HL-60 (cell line): Measurements from ENCODE around the gene IRX4.

Experiments used
- DNase-seq, 2 experiments: peaks; one replicate each; pipeline ENCODE4 v3.0.0-alpha.2; 2010 to 2020; ENCODE audit warnings: low read depth in 1 of 2, low spot score in 1 of 2
- H3K27ac ChIP-seq: fragments of 250-450 bp; sonication (Bioruptor Pico); replicated peaks from 2 replicates; pipeline ENCODE4 v1.5.1; 2020; ENCODE audit warnings: mild to moderate bottlenecking, moderate library complexity
- H3K27me3 ChIP-seq: fragments of 250-450 bp; sonication (Bioruptor Pico); 2 replicates; pipeline ENCODE4 v1.5.1; 2021; ENCODE audit warnings: mild to moderate bottlenecking, moderate library complexity; ENCODE audit not compliant: insufficient read depth, poor library complexity, severe bottlenecking
- H3K4me3 ChIP-seq: replicated peaks from 2 replicates; pipeline ENCODE4 v1.5.1; 2011; ENCODE audit warnings: mild to moderate bottlenecking, control low read depth, low read length; ENCODE audit not compliant: insufficient read depth
- CTCF ChIP-seq: IDR thresholded peaks from one replicate; pipeline ENCODE4 v1.5.1; 2011; ENCODE audit warnings: low read length, control low read depth, inconsistent platforms; ENCODE audit not compliant: insufficient read depth
- GABPA ChIP-seq: IDR thresholded peaks from 2 replicates; pipeline ENCODE4 v1.6.1; 2012; ENCODE audit warnings: low read depth
- POLR2AphosphoS5 ChIP-seq: IDR thresholded peaks from 2 replicates; pipeline ENCODE4 v1.6.1; 2012; ENCODE audit warnings: low read depth
- REST ChIP-seq: IDR thresholded peaks from 2 replicates; pipeline ENCODE4 v1.6.1; 2012; ENCODE audit warnings: low read depth; ENCODE audit not compliant: insufficient replicate concordance
- SPI1 ChIP-seq: IDR thresholded peaks from 2 replicates; pipeline ENCODE4 v1.6.1; 2012; ENCODE audit warnings: low read depth, mild to moderate bottlenecking, borderline replicate concordance
- long read RNA-seq: library from polyadenylated mRNA; unstranded; transcript quantifications from one replicate; pipeline ENCODE4 v2.0.0, GENCODE V29; 2020

IRX4 gene
- long read RNA-seq: 0 reads

DNA sequence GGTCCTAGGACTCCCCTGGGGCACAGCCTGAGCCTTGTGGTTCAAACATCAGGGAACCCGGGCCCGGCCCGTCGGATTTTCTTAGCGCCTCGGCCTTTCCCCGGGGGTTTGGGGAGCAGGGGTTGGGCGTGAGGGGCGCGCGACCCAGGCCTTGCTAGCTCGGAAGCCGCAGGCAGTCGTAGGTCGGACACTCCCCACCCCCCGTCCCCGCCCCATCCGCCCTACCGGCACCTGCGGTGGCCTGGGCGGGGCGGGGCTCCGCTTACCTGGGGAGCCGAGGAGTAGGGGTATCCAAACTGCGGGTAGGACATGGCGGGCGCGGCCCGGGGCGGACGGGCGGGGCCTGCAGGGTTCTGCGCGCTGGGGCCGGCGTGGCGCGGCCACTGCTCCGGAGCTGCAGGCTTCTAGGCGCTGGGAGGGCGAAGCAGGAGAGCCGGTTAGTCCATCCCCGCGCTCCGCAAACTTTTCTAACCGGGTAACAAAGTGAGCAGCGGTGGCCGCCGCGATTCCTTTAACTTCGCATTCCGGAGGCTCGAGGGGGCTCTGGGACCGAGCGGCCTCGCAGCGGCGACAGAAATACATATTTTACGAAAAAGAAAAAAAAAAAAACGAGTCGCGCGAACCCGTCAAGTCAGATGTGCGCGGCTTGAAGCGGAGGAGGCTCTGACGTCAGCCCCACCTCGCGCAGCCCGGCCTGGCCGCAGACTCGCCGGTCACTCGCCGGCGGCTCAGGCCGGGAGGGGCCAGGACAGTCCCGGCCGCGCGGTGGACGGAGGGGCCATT, at the start of gene IRX4:
TSS of gene IRX4 (minus strand) at position 589 of the 783 bp plus-strand sequence. CDS start at position 311, 278 bp downstream.
- Histone ChIP-seq H3K4me3 (no peak within 1 kb of the TSS), H3K27me3 (peaks cover 72% of the 10 kb centered on the region), H3K27ac (no peak within 1 kb of the TSS)
- DNase-seq: no peak
- no peak for TF ChIP-seq GABPA

DNA sequence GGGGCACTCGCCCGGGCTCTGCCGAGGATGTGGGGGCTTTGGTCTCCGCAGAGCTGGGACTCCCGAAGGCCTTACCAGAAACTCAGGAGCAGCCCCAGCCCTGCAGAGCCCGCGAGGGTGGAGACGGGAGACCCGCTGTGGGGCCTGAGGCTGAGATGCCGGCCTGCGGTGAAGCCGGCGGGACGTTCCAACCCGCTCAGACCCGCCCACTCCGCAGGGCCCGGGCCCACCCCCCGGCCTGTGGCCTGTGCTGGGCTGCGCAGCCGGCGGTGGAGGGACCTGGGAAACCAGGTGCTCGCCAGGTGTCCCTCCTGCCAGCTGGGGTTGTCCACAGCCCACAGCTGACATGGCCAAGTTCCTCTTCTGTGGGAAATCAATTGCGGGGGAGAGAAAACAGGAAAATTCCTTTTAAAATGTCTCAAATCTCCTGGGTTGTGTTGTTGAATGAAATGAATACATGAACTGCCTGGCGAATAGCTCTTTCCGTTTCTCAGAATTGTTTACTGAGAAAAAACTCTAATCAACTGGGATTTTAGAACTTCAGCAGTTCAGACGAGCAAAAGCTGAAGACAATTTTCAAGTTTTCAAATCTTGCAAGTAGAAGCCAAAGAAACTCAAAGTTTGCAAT, 49.0 kb upstream of the IRX4 start:
- Histone ChIP-seq H3K27me3 (peaks cover 40% of the 10 kb centered on the region), H3K27ac (no peak overlapping the region), H3K4me3 (no peak overlapping the region)
- TF ChIP-seq REST (no peak), POLR2AphosphoS5 (peak; percentile 52; the same call in 1 of the 2 replicates)
- no peak for DNase-seq

- no peak for TF ChIP-seq GABPA
- TF ChIP-seq CTCF: no peak
- no peak for TF ChIP-seq REST
- no peak for TF ChIP-seq POLR2AphosphoS5
- no peak for TF ChIP-seq SPI1
- H3K27ac ChIP-seq: no peak overlapping the region
- H3K4me3 ChIP-seq: no peak overlapping the region
- peaks cover 40% of the 10 kb centered on the region for H3K27me3 ChIP-seq
- DNase-seq: no peak
Observed at GRCh38 chr5:1930880-1931603, 48.3 kb upstream of the IRX4 start.

- Histone ChIP-seq H3K27me3 (peaks cover 40% of the 10 kb centered on the region), H3K4me3 (no peak overlapping the region), H3K27ac (no peak overlapping the region)
- no peak for DNase-seq
- TF ChIP-seq GABPA: no peak
- no peak for TF ChIP-seq REST
- TF ChIP-seq SPI1: no peak
- TF ChIP-seq CTCF: no peak
Observed at GRCh38 chr5:1930501-1930879, 47.8 kb upstream of the IRX4 start.
